GM12874 (cell line): ENCODE results near the gene TMEM181.

Experiments used
- TF ChIP-seq, protein P1 (sequence below): IDR thresholded peaks from 2 replicates; pipeline ENCODE4 v1.5.1; 2011; ENCODE audit warnings: low read depth, mild to moderate bottlenecking, control low read depth, low read length, moderate library complexity; ENCODE audit not compliant: insufficient read depth

The TMEM181 gene

GRCh38 chr6:158677906-158678578, 118.2 kb downstream of the TMEM181 start:
- TF ChIP-seq, protein P1, sequence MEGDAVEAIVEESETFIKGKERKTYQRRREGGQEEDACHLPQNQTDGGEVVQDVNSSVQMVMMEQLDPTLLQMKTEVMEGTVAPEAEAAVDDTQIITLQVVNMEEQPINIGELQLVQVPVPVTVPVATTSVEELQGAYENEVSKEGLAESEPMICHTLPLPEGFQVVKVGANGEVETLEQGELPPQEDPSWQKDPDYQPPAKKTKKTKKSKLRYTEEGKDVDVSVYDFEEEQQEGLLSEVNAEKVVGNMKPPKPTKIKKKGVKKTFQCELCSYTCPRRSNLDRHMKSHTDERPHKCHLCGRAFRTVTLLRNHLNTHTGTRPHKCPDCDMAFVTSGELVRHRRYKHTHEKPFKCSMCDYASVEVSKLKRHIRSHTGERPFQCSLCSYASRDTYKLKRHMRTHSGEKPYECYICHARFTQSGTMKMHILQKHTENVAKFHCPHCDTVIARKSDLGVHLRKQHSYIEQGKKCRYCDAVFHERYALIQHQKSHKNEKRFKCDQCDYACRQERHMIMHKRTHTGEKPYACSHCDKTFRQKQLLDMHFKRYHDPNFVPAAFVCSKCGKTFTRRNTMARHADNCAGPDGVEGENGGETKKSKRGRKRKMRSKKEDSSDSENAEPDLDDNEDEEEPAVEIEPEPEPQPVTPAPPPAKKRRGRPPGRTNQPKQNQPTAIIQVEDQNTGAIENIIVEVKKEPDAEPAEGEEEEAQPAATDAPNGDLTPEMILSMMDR: no peak

- TF ChIP-seq, protein P1: no peak
Observed at GRCh38 chr6:158680015-158680414, 120.1 kb downstream of the TMEM181 start.

GRCh38 chr6:158680481-158680880, 120.6 kb downstream of the TMEM181 start:
- TF ChIP-seq, protein P1: no peak

DNA sequence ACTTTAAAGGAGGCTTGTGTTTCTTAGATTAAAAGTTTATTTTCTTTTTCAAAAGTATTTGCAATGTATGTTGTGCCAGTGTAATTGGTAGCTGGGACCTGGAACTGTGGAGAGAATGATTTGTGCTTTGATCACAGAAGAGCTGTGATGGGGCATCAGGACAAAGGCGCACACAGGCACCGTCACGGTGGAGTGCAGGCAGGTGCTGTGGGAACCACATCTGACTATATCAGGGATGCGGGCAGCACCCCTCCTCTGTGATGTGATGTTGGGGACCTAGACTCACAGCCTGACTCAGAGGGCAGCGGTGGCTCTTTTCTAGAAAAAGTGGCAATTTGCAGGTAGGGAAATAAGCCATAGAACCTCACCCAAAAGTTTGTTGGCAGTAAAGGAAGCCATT, 124.4 kb downstream of the TMEM181 start:
- TF ChIP-seq, protein P1: no peak

GRCh38 chr6:158684745-158685324, 124.9 kb downstream of the TMEM181 start:
- TF ChIP-seq, protein P1: no peak
